ENCODE measurements around the gene PRAMEF14. TPM values are rescaled to one million over a fixed set of nuclear protein-coding genes. Genes with fewer than 3 reads are reported as not detected.
"Not testable (repeated sequence)": the region's sequence is repeated elsewhere in the genome, so short reads cannot be mapped to it uniquely, and the experiment has no call there.

PRAMEF14 gene
- polyA plus RNA-seq, result not detected

- H3K9me3 ChIP-seq (ENCODE audit: control insufficient read depth in 2 of 2, insufficient read depth in 1 of 2, low read depth in 1 of 2, low read length in 1 of 2); H3K36me3 ChIP-seq (ENCODE audit: control insufficient read depth in 2 of 2, insufficient read depth in 2 of 2, low read length in 1 of 2); H3K4me1 ChIP-seq (ENCODE audit: control insufficient read depth in 2 of 2, insufficient read depth in 2 of 2, low read length in 1 of 2); H3K4me3 ChIP-seq (ENCODE audit: low read depth in 1 of 2, low read length in 2 of 2); H3K27me3 ChIP-seq (ENCODE audit: control insufficient read depth in 1 of 2, insufficient read depth in 2 of 2, low read length in 2 of 2); H3K27ac ChIP-seq (ENCODE audit: low read depth in 2 of 2, low read length in 1 of 2): not testable (repeated sequence)
- 74 to 80% methylated on average over 6 to 7 of the region's 7 CpGs for WGBS, 2 donors
Measured at GRCh38 chr1:13347034-13347433, at the start of gene PRAMEF14. PRAMEF14 (minus strand) TSS chr1:13347134; CDS start chr1:13345314, 1,820 bp downstream.

- not testable (repeated sequence) for H3K36me3 ChIP-seq (ENCODE audit: control insufficient read depth in 2 of 2, insufficient read depth in 2 of 2, low read length in 1 of 2); H3K9me3 ChIP-seq (ENCODE audit: control insufficient read depth in 2 of 2, insufficient read depth in 1 of 2, low read depth in 1 of 2, low read length in 1 of 2); H3K27ac ChIP-seq (ENCODE audit: low read depth in 2 of 2, low read length in 1 of 2); H3K4me1 ChIP-seq (ENCODE audit: control insufficient read depth in 2 of 2, insufficient read depth in 2 of 2, low read length in 1 of 2); H3K27me3 ChIP-seq (ENCODE audit: control insufficient read depth in 1 of 2, insufficient read depth in 2 of 2, low read length in 2 of 2); H3K4me3 ChIP-seq (ENCODE audit: low read depth in 1 of 2, low read length in 2 of 2)
- 94 to 95% methylated on average over 22 of the region's 22 CpGs for WGBS, 2 donors
Measured at GRCh38 chr1:13395311-13395710, 48.4 kb upstream of the PRAMEF14 start.

GRCh38 chr1:13394761-13395160 lies 47.8 kb upstream of the PRAMEF14 start:
- H3K27ac ChIP-seq (ENCODE audit: low read depth in 2 of 2, low read length in 1 of 2); H3K4me1 ChIP-seq (ENCODE audit: control insufficient read depth in 2 of 2, insufficient read depth in 2 of 2, low read length in 1 of 2); H3K9me3 ChIP-seq (ENCODE audit: control insufficient read depth in 2 of 2, insufficient read depth in 1 of 2, low read depth in 1 of 2, low read length in 1 of 2); H3K4me3 ChIP-seq (ENCODE audit: low read depth in 1 of 2, low read length in 2 of 2); H3K36me3 ChIP-seq (ENCODE audit: control insufficient read depth in 2 of 2, insufficient read depth in 2 of 2, low read length in 1 of 2); H3K27me3 ChIP-seq (ENCODE audit: control insufficient read depth in 1 of 2, insufficient read depth in 2 of 2, low read length in 2 of 2): not testable (repeated sequence)
- WGBS, 2 donors, result 94 to 96% methylated on average over 30 to 32 of the region's 32 CpGs

GRCh38 chr1:13393004-13393403 lies 46.1 kb upstream of the PRAMEF14 start:
- H3K27me3 ChIP-seq (ENCODE audit: control insufficient read depth in 1 of 2, insufficient read depth in 2 of 2, low read length in 2 of 2); H3K36me3 ChIP-seq (ENCODE audit: control insufficient read depth in 2 of 2, insufficient read depth in 2 of 2, low read length in 1 of 2): not testable (repeated sequence)
- 67 to 68% methylated on average over 7 of the region's 7 CpGs for WGBS, 2 donors

GRCh38 chr1:13389332-13389731 lies 42.4 kb upstream of the PRAMEF14 start, which contains the start of gene PRAMEF17:
PRAMEF17 (plus strand) TSS chr1:13389632; CDS start chr1:13389658, 26 bp downstream.
- not testable (repeated sequence) for H3K27me3 ChIP-seq (ENCODE audit: control insufficient read depth in 1 of 2, insufficient read depth in 2 of 2, low read length in 2 of 2); H3K4me3 ChIP-seq (ENCODE audit: low read depth in 1 of 2, low read length in 2 of 2); H3K27ac ChIP-seq (ENCODE audit: low read depth in 2 of 2, low read length in 1 of 2); H3K4me1 ChIP-seq (ENCODE audit: control insufficient read depth in 2 of 2, insufficient read depth in 2 of 2, low read length in 1 of 2); H3K36me3 ChIP-seq (ENCODE audit: control insufficient read depth in 2 of 2, insufficient read depth in 2 of 2, low read length in 1 of 2); H3K9me3 ChIP-seq (ENCODE audit: control insufficient read depth in 2 of 2, insufficient read depth in 1 of 2, low read depth in 1 of 2, low read length in 1 of 2)

More at GRCh38 chr1:13393004-13393403, 46.1 kb upstream of the PRAMEF14 start:
- not testable (repeated sequence) for H3K27ac ChIP-seq (ENCODE audit: low read depth in 2 of 2, low read length in 1 of 2); H3K4me3 ChIP-seq (ENCODE audit: low read depth in 1 of 2, low read length in 2 of 2); H3K4me1 ChIP-seq (ENCODE audit: control insufficient read depth in 2 of 2, insufficient read depth in 2 of 2, low read length in 1 of 2); H3K9me3 ChIP-seq (ENCODE audit: control insufficient read depth in 2 of 2, insufficient read depth in 1 of 2, low read depth in 1 of 2, low read length in 1 of 2)

- not testable (repeated sequence) for H3K27ac ChIP-seq (ENCODE audit: low read depth in 2 of 2, low read length in 1 of 2); H3K27me3 ChIP-seq (ENCODE audit: control insufficient read depth in 1 of 2, insufficient read depth in 2 of 2, low read length in 2 of 2); H3K4me1 ChIP-seq (ENCODE audit: control insufficient read depth in 2 of 2, insufficient read depth in 2 of 2, low read length in 1 of 2); H3K36me3 ChIP-seq (ENCODE audit: control insufficient read depth in 2 of 2, insufficient read depth in 2 of 2, low read length in 1 of 2); H3K9me3 ChIP-seq (ENCODE audit: control insufficient read depth in 2 of 2, insufficient read depth in 1 of 2, low read depth in 1 of 2, low read length in 1 of 2); H3K4me3 ChIP-seq (ENCODE audit: low read depth in 1 of 2, low read length in 2 of 2)
- WGBS, 2 donors, result 85 to 87% methylated on average over 3 of the region's 3 CpGs
Measured at GRCh38 chr1:13380380-13380779, 33.4 kb upstream of the PRAMEF14 start.

- 80 to 85% methylated on average over 3 of the region's 3 CpGs for WGBS, 2 donors
- not testable (repeated sequence) for H3K4me1 ChIP-seq (ENCODE audit: control insufficient read depth in 2 of 2, insufficient read depth in 2 of 2, low read length in 1 of 2); H3K36me3 ChIP-seq (ENCODE audit: control insufficient read depth in 2 of 2, insufficient read depth in 2 of 2, low read length in 1 of 2); H3K9me3 ChIP-seq (ENCODE audit: control insufficient read depth in 2 of 2, insufficient read depth in 1 of 2, low read depth in 1 of 2, low read length in 1 of 2); H3K4me3 ChIP-seq (ENCODE audit: low read depth in 1 of 2, low read length in 2 of 2); H3K27ac ChIP-seq (ENCODE audit: low read depth in 2 of 2, low read length in 1 of 2); H3K27me3 ChIP-seq (ENCODE audit: control insufficient read depth in 1 of 2, insufficient read depth in 2 of 2, low read length in 2 of 2)
Measured at GRCh38 chr1:13378983-13379382, 32.0 kb upstream of the PRAMEF14 start.

GRCh38 chr1:13368544-13368943 lies 21.6 kb upstream of the PRAMEF14 start:
- H3K4me1 ChIP-seq (ENCODE audit: control insufficient read depth in 2 of 2, insufficient read depth in 2 of 2, low read length in 1 of 2); H3K4me3 ChIP-seq (ENCODE audit: low read depth in 1 of 2, low read length in 2 of 2); H3K27me3 ChIP-seq (ENCODE audit: control insufficient read depth in 1 of 2, insufficient read depth in 2 of 2, low read length in 2 of 2); H3K27ac ChIP-seq (ENCODE audit: low read depth in 2 of 2, low read length in 1 of 2); H3K36me3 ChIP-seq (ENCODE audit: control insufficient read depth in 2 of 2, insufficient read depth in 2 of 2, low read length in 1 of 2); H3K9me3 ChIP-seq (ENCODE audit: control insufficient read depth in 2 of 2, insufficient read depth in 1 of 2, low read depth in 1 of 2, low read length in 1 of 2): not testable (repeated sequence)
- 59 to 72% methylated on average over 3 of the region's 4 CpGs for WGBS, 2 donors

- H3K27me3 ChIP-seq (ENCODE audit: control insufficient read depth in 1 of 2, insufficient read depth in 2 of 2, low read length in 2 of 2); H3K9me3 ChIP-seq (ENCODE audit: control insufficient read depth in 2 of 2, insufficient read depth in 1 of 2, low read depth in 1 of 2, low read length in 1 of 2); H3K4me3 ChIP-seq (ENCODE audit: low read depth in 1 of 2, low read length in 2 of 2); H3K36me3 ChIP-seq (ENCODE audit: control insufficient read depth in 2 of 2, insufficient read depth in 2 of 2, low read length in 1 of 2); H3K27ac ChIP-seq (ENCODE audit: low read depth in 2 of 2, low read length in 1 of 2); H3K4me1 ChIP-seq (ENCODE audit: control insufficient read depth in 2 of 2, insufficient read depth in 2 of 2, low read length in 1 of 2): not testable (repeated sequence)
- 85 to 90% methylated on average over 3 of the region's 3 CpGs for WGBS, 2 donors
Measured at GRCh38 chr1:13366536-13366935, 19.6 kb upstream of the PRAMEF14 start.

- H3K4me3 ChIP-seq (ENCODE audit: low read depth in 1 of 2, low read length in 2 of 2); H3K27me3 ChIP-seq (ENCODE audit: control insufficient read depth in 1 of 2, insufficient read depth in 2 of 2, low read length in 2 of 2); H3K27ac ChIP-seq (ENCODE audit: low read depth in 2 of 2, low read length in 1 of 2); H3K4me1 ChIP-seq (ENCODE audit: control insufficient read depth in 2 of 2, insufficient read depth in 2 of 2, low read length in 1 of 2); H3K9me3 ChIP-seq (ENCODE audit: control insufficient read depth in 2 of 2, insufficient read depth in 1 of 2, low read depth in 1 of 2, low read length in 1 of 2); H3K36me3 ChIP-seq (ENCODE audit: control insufficient read depth in 2 of 2, insufficient read depth in 2 of 2, low read length in 1 of 2): not testable (repeated sequence)
- 72 to 96% methylated on average over 2 to 3 of the region's 4 CpGs for WGBS, 2 donors
Measured at GRCh38 chr1:13364928-13365327, 18.0 kb upstream of the PRAMEF14 start.
